Activated CD8-positive, alpha-beta T cell treated with anti-CD3 and anti-CD28 coated beads, Interleukin-2, amount 10 ng/mL, durations not matched to agents 7 days and 5 days (primary cell): ENCODE data around the gene CDKN2AIPNL. TPM values are rescaled to one million over a fixed set of nuclear protein-coding genes. Genes with fewer than 3 reads are reported as not detected.

ENCODE experiments used
- ATAC-seq: fragments of 150-1000 bp; cut with Tn5 transposase; one replicate; pipeline ENCODE4 v1.10.0; 2021; ENCODE audit warnings: moderate library complexity
- CTCF ChIA-PET: fragments of 350-600 bp; sonication (Branson Sonifier 250); formaldehyde crosslinking; loops from one replicate; lab custom pipeline; 2021; ENCODE audit warnings: antibody characterized with exemption; lab: Charles Lee
- POLR2A ChIA-PET: fragments of 350-600 bp; sonication (Branson Sonifier 250); formaldehyde crosslinking; loops from one replicate; lab custom pipeline; 2021; ENCODE audit warnings: antibody characterized with exemption; lab: Charles Lee
- DNase-seq: peaks from one replicate; pipeline ENCODE4 v3.0.0-alpha.2; 2020
- H3K27ac Mint-ChIP-seq: one replicate; pipeline ENCODE4 v1.8.0; 2021; ENCODE audit warnings: mild to moderate bottlenecking, mixed read lengths
- H3K27me3 Mint-ChIP-seq: one replicate; pipeline ENCODE4 v1.8.0; 2021; ENCODE audit warnings: low read depth, mixed read lengths
- H3K36me3 Mint-ChIP-seq: one replicate; pipeline ENCODE4 v1.8.0; 2021; ENCODE audit warnings: low read depth, mixed read lengths
- H3K4me1 Mint-ChIP-seq: one replicate; pipeline ENCODE4 v1.8.0; 2021; ENCODE audit warnings: low read depth, mixed read lengths
- H3K4me3 Mint-ChIP-seq: one replicate; pipeline ENCODE4 v1.8.0; 2021; ENCODE audit warnings: mild to moderate bottlenecking, mixed read lengths
- H3K9me3 Mint-ChIP-seq: one replicate; pipeline ENCODE4 v1.8.0; 2022; ENCODE audit warnings: mixed read lengths; ENCODE audit not compliant: insufficient read depth
- total RNA-seq, 2 experiments: library from RNA; stranded (reverse); gene quantifications; one replicate each; pipeline ENCODE4 v1.2.3, GENCODE V29; 2021

The CDKN2AIPNL gene
- total RNA-seq, 2 experiments from 2014 or later: 31.3 to 32.5 TPM

GRCh38 chr5:134418958-134419357 is 7.3 kb upstream of the CDKN2AIPNL start:
- Mint-ChIP-seq H3K9me3 (no peaks in the 10 kb centered on the region), H3K36me3 (no peaks in the 10 kb centered on the region), H3K27ac (no peak overlapping the region), H3K4me1 (no peaks in the 10 kb centered on the region), H3K4me3 (no peak overlapping the region), H3K27me3 (no peaks in the 10 kb centered on the region)
- ChIA-PET CTCF (interaction anchor here (0.9 to 1.2 kb wide), 2 partner anchors 9 to 109 kb away, joined by 3 read pairs; no protein-coding TSS in a partner anchor), POLR2A (no interaction called here)
- DNase-seq: no peak
- ATAC-seq: no peak

GRCh38 chr5:134417707-134418106 is 6.0 kb upstream of the CDKN2AIPNL start:
- ATAC-seq: no peak
- no peak overlapping the region for H3K27ac Mint-ChIP-seq
- H3K9me3 Mint-ChIP-seq: no peaks in the 10 kb centered on the region
- ChIA-PET CTCF (interaction anchor here (2.0 kb wide), 1 partner anchor 161 kb away, joined by 4 read pairs; no protein-coding TSS in a partner anchor), POLR2A (interaction anchor here (1.1 kb wide), 1 partner anchor 8 kb away, joined by 3 read pairs; no protein-coding TSS in a partner anchor)
- no peaks in the 10 kb centered on the region for H3K27me3 Mint-ChIP-seq
- H3K4me1 Mint-ChIP-seq: peaks cover 6% of the 10 kb centered on the region
- no peaks in the 10 kb centered on the region for H3K36me3 Mint-ChIP-seq
- H3K4me3 Mint-ChIP-seq: no peak overlapping the region
- DNase-seq: no peak

DNA sequence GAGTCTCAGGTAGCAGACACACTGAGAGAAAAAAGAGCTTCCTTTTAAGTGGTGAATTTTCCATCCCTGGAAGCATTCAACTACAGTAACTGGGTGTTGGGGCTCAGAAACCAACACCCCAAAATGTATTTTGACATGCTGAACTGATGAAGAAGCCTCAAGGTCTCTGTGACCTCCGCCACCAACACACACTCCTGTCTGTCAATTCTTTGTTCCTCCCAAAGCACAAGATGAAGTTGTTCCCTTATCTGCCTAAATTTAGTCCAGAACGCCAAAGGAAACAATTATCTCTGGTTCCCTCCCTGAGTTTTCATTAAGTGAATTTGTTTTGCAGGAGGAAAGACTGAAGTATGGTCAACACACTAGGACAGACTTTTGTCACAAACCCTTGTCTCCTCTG is 1.4 kb upstream of the CDKN2AIPNL start:
- DNase-seq (no peak), ATAC-seq (no peak)
- no peak overlapping the region for H3K27ac Mint-ChIP-seq
- CTCF ChIA-PET: interaction anchor here (0.6 to 7.8 kb wide), 7 partner anchors 15 to 174 kb away, joined by 3 to 45 read pairs (median 3); no protein-coding TSS in a partner anchor
- H3K27me3 Mint-ChIP-seq: no peaks in the 10 kb centered on the region
- H3K9me3 Mint-ChIP-seq: no peaks in the 10 kb centered on the region
- peak overlapping the region; percentile 8 for H3K4me3 Mint-ChIP-seq
- H3K4me1 Mint-ChIP-seq: peaks cover 36% of the 10 kb centered on the region
- H3K36me3 Mint-ChIP-seq: peaks cover 9% of the 10 kb centered on the region
- POLR2A ChIA-PET: interaction anchor here (0.7 to 1.5 kb wide), 3 partner anchors 112 to 187 kb away, joined by 3 read pairs; partner anchors contain the start of genes JADE2 and PPP2CA

- no peaks in the 10 kb centered on the region for H3K27me3 Mint-ChIP-seq
- H3K36me3 Mint-ChIP-seq: peaks cover 14% of the 10 kb centered on the region
- DNase-seq (no peak), ATAC-seq (no peak)
- H3K4me3 Mint-ChIP-seq: peak overlapping the region; percentile 96
- CTCF ChIA-PET: interaction anchor here (0.8 to 7.8 kb wide), 32 partner anchors 13 to 494 kb away, joined by 3 to 45 read pairs (median 4); partner anchors contain the start of genes PCBD2 and UBE2B
- peaks cover 36% of the 10 kb centered on the region for H3K4me1 Mint-ChIP-seq
- POLR2A ChIA-PET: interaction anchor here (0.5 to 4.4 kb wide), 20 partner anchors 13 to 344 kb away, joined by 3 to 29 read pairs (median 5); partner anchors contain the start of genes JADE2, PPP2CA and UBE2B
- H3K9me3 Mint-ChIP-seq: no peaks in the 10 kb centered on the region
- peak overlapping the region; percentile 87 for H3K27ac Mint-ChIP-seq
These were observed 494 bp downstream of the CDKN2AIPNL start for GRCh38 chr5:134411228-134411545.

DNA sequence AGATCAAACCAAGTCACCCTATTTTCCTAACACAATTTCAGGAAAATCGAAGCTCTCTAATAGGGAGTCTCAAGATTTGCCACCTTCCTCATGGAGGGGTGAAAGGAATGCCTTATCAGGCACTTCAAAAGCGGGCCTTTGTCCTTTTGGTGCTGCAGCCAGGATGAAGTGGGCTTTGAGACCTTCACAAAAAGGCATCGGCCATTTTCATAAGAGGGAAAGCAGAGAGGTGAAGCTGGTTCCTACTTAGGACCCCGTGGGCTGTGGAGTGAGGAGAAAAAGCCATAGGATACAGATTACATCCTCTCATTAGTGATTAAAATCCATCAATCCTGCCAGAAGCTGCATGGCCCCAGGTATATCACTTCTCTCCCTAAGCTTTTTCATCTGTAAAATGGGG is 859 bp downstream of the CDKN2AIPNL start:
- Mint-ChIP-seq H3K9me3 (no peaks in the 10 kb centered on the region), H3K4me1 (peaks cover 36% of the 10 kb centered on the region), H3K4me3 (peak overlapping the region; percentile 96), H3K36me3 (peaks cover 16% of the 10 kb centered on the region), H3K27me3 (no peaks in the 10 kb centered on the region), H3K27ac (peak overlapping the region; percentile 87)
- DNase-seq (no peak), ATAC-seq (no peak)
- ChIA-PET POLR2A (interaction anchor here (1.0 to 4.4 kb wide), 16 partner anchors 12 to 234 kb away, joined by 3 to 29 read pairs (median 5); partner anchors contain the start of genes JADE2, PPP2CA and UBE2B), CTCF (interaction anchor here (1.0 to 7.8 kb wide), 29 partner anchors 13 to 494 kb away, joined by 3 to 45 read pairs (median 5); partner anchors contain the start of genes PCBD2 and UBE2B)

DNA sequence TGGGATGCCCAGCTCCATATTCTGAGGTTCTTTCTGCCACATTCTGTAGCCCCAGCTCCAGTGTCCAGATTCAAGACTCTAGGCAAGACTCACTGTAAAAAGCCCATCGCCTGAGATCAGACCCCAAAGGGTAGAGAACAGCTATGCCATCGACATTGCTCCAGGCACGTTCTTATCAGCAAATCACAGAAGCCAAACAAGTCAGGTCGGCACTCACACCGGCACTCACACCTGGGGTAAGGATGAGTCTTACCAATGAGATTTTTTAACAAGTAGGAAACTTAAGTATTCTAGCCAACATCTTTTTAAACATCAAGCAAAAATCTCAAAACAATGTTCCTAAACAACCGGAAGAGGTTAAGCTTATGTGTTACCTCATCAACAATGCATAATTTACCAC is 2.4 kb downstream of the CDKN2AIPNL start:
- no peak for ATAC-seq
- POLR2A ChIA-PET: interaction anchor here (0.8 to 4.4 kb wide), 3 partner anchors 38 to 117 kb away, joined by 3 to 26 read pairs (median 5); partner anchors contain the start of gene UBE2B
- CTCF ChIA-PET: interaction anchor here (0.9 to 7.8 kb wide), 5 partner anchors 29 to 178 kb away, joined by 4 to 45 read pairs (median 4); no protein-coding TSS in a partner anchor
- H3K4me3 Mint-ChIP-seq: no peak overlapping the region
- DNase-seq: no peak
- H3K27ac Mint-ChIP-seq: no peak overlapping the region
- no peaks in the 10 kb centered on the region for H3K9me3 Mint-ChIP-seq
- no peaks in the 10 kb centered on the region for H3K27me3 Mint-ChIP-seq
- peaks cover 36% of the 10 kb centered on the region for H3K4me1 Mint-ChIP-seq
- peaks cover 16% of the 10 kb centered on the region for H3K36me3 Mint-ChIP-seq

- CTCF ChIA-PET: interaction anchor here (0.7 to 1.7 kb wide), 3 partner anchors 10 to 171 kb away, joined by 3 to 5 read pairs (median 5); no protein-coding TSS in a partner anchor
- H3K27ac Mint-ChIP-seq: no peak overlapping the region
- POLR2A ChIA-PET: interaction anchor here (1.0 kb wide), 1 partner anchor 35 kb away, joined by 3 read pairs; the partner anchor contains the start of gene UBE2B
These were observed 5.3 kb downstream of the CDKN2AIPNL start for GRCh38 chr5:134406390-134406789.

GRCh38 chr5:134403951-134404350 is 7.7 kb downstream of the CDKN2AIPNL start:
- CTCF ChIA-PET: interaction anchor here (0.9 to 1.6 kb wide), 2 partner anchors 24 to 183 kb away, joined by 3 to 5 read pairs; no protein-coding TSS in a partner anchor
- Mint-ChIP-seq H3K4me1 (peaks cover under 1% of the 10 kb centered on the region), H3K27me3 (no peaks in the 10 kb centered on the region), H3K9me3 (no peaks in the 10 kb centered on the region), H3K4me3 (no peak overlapping the region), H3K27ac (no peak overlapping the region), H3K36me3 (peaks cover 26% of the 10 kb centered on the region)
- ATAC-seq (no peak), DNase-seq (no peak)
- POLR2A ChIA-PET: interaction anchor here (0.7 kb wide), 1 partner anchor 227 kb away, joined by 3 read pairs; no protein-coding TSS in a partner anchor

More at GRCh38 chr5:134406390-134406789, 5.3 kb downstream of the CDKN2AIPNL start:
- Mint-ChIP-seq H3K4me1 (peaks cover 21% of the 10 kb centered on the region), H3K4me3 (no peak overlapping the region), H3K27me3 (no peaks in the 10 kb centered on the region), H3K9me3 (no peaks in the 10 kb centered on the region), H3K36me3 (peaks cover 20% of the 10 kb centered on the region)
- ATAC-seq (no peak), DNase-seq (no peak)

DNA sequence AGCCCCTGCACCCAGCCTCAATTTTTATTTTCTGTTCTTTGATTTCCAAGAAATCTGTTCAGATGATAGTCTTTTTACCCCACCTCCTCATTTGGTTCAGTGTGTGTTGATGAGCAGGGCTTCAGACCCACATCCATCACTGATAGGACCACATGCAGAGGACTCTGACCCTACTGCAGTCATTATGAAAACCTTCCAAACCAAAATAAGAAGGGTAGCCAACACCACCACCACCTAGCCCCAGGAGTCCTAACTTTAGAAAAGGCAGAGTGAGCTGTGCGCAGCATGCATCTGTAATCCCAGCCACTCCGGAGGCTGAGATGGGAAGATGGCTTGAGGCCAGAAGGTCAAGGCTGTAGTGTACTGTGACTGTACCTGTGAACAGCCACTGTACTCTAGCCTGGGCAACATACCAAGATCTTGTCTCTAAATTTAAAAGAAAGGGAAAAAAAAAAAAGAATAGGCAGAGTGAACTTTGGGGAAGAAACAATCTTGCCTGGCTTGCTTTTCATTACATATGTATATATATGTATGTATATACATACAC is 13.0 kb downstream of the CDKN2AIPNL start:
- ChIA-PET CTCF (interaction anchor here (1.6 kb wide), 1 partner anchor 12 kb away, joined by 5 read pairs; the partner anchor contains the start of gene CDKN2AIPNL), POLR2A (interaction anchor here (0.6 kb wide), 1 partner anchor 12 kb away, joined by 3 read pairs; no protein-coding TSS in a partner anchor)
- no peaks in the 10 kb centered on the region for H3K9me3 Mint-ChIP-seq
- no peaks in the 10 kb centered on the region for H3K4me1 Mint-ChIP-seq
- H3K36me3 Mint-ChIP-seq: peaks cover 36% of the 10 kb centered on the region
- H3K27me3 Mint-ChIP-seq: no peaks in the 10 kb centered on the region
- no peak overlapping the region for H3K27ac Mint-ChIP-seq
- no peak overlapping the region for H3K4me3 Mint-ChIP-seq
- no peak for DNase-seq
- ATAC-seq: no peak

DNA sequence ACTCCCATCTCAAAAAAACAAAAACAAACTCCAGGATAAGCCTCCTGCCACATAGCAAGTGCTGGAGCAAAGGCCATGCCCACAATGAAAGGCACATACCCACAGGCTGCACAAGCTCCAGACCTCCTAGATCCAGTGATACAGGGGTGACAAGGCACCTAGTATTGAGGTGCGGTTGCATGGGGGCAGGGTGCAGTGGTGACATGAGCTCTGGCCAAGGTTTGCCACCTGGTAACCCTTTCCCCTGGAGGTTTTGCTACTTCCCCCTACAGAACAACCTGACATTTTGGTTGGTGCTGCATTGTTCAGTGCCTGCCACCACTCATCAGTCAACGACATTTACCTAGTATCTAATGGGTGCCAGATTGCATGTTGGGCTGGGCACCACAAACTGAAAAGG is 14.5 kb downstream of the CDKN2AIPNL start:
- DNase-seq: no peak

GRCh38 chr5:134396274-134396673 is 15.4 kb downstream of the CDKN2AIPNL start:
- ATAC-seq (no peak), DNase-seq (no peak)
- H3K36me3 Mint-ChIP-seq: peaks cover 44% of the 10 kb centered on the region
- POLR2A ChIA-PET: interaction anchor here (0.6 kb wide), 1 partner anchor 109 kb away, joined by 3 read pairs; no protein-coding TSS in a partner anchor
- no peaks in the 10 kb centered on the region for H3K27me3 Mint-ChIP-seq
- CTCF ChIA-PET: interaction anchor here (1.0 to 2.8 kb wide), 7 partner anchors 10 to 191 kb away, joined by 3 to 10 read pairs (median 4); no protein-coding TSS in a partner anchor
- H3K9me3 Mint-ChIP-seq: no peaks in the 10 kb centered on the region
- H3K4me3 Mint-ChIP-seq: no peak overlapping the region
- H3K27ac Mint-ChIP-seq: no peak overlapping the region
- no peaks in the 10 kb centered on the region for H3K4me1 Mint-ChIP-seq

More for the DNA sequence above, 14.5 kb downstream of the CDKN2AIPNL start:
- Mint-ChIP-seq H3K9me3 (no peaks in the 10 kb centered on the region), H3K27me3 (no peaks in the 10 kb centered on the region), H3K36me3 (peaks cover 42% of the 10 kb centered on the region), H3K27ac (no peak overlapping the region), H3K4me1 (no peaks in the 10 kb centered on the region), H3K4me3 (no peak overlapping the region)
- no peak for ATAC-seq
- ChIA-PET CTCF (interaction anchor here (1.0 to 2.8 kb wide), 4 partner anchors 14 to 361 kb away, joined by 3 to 10 read pairs (median 4); partner anchors contain the start of gene CDKN2AIPNL), POLR2A (interaction anchor here (1.2 kb wide), 1 partner anchor 16 kb away, joined by 3 read pairs; no protein-coding TSS in a partner anchor)
